AG09319 (cell line): ENCODE measurements around the gene FBLIM1.

Experiments used
- DNase-seq: peaks from one replicate; pipeline ENCODE4 v3.0.0-alpha.2; 2010; ENCODE audit warnings: low read depth; ENCODE audit errors: extremely low read depth
- CTCF ChIP-seq: IDR thresholded peaks from 2 replicates; pipeline ENCODE4 v1.5.1; 2011; ENCODE audit warnings: low read depth, mild to moderate bottlenecking, inconsistent platforms, low read length, moderate library complexity

Gene FBLIM1

GRCh38 chr1:15797614-15798390 lies 39.2 kb downstream of the FBLIM1 start:
- TF ChIP-seq CTCF = no peak
- no peak for DNase-seq

- DNase-seq = peak; percentile 87
- no peak for TF ChIP-seq CTCF
Measured at GRCh38 chr1:15799004-15799867, 40.6 kb downstream of the FBLIM1 start.

GRCh38 chr1:15799928-15800835 lies 41.6 kb downstream of the FBLIM1 start:
- DNase-seq = no peak
- no peak for TF ChIP-seq CTCF

GRCh38 chr1:15802234-15802965 lies 43.8 kb downstream of the FBLIM1 start:
- TF ChIP-seq CTCF = no peak
- no peak for DNase-seq

GRCh38 chr1:15803380-15803779 lies 44.8 kb downstream of the FBLIM1 start:
- TF ChIP-seq CTCF = peak; percentile 17
- DNase-seq = no peak

GRCh38 chr1:15804060-15804459 lies 45.5 kb downstream of the FBLIM1 start:
- DNase-seq = no peak
- no peak for TF ChIP-seq CTCF
